SK-N-SH treated with all-trans-retinoic acid at 6 μM for 48 hours (cell line): ENCODE results near the gene GCLM.

Source experiments
- ATAC-seq: fragments of 200-7000 bp; cut with Tn5 transposase; 3 replicates; pipeline ENCODE4 v1.9.1; 2020; ENCODE audit warnings: mild to moderate bottlenecking, moderate library complexity
- ARNTL ChIP-seq: fragments of 450-650 bp; formaldehyde crosslinking; IDR thresholded peaks from 2 replicates; pipeline ENCODE4 v1.5.0; 2020; ENCODE audit warnings: low read depth, mild to moderate bottlenecking, moderate library complexity, borderline replicate concordance
- BACH2 ChIP-seq: fragments of 250-450 bp; sonication (Bioruptor Pico); IDR thresholded peaks from 2 replicates; pipeline ENCODE4 v1.9.0; 2021; ENCODE audit warnings: mild to moderate bottlenecking, borderline replicate concordance
- CREB5 ChIP-seq: fragments of 250-450 bp; sonication (Bioruptor Pico); IDR thresholded peaks from 2 replicates; pipeline ENCODE4 v1.5.1; 2020; ENCODE audit warnings: low read depth, mild to moderate bottlenecking, moderate library complexity
- CSDC2 ChIP-seq: fragments of 250-450 bp; sonication (Bioruptor Pico); IDR thresholded peaks from 2 replicates; pipeline ENCODE4 v1.5.0; 2020; ENCODE audit warnings: mild to moderate bottlenecking, moderate library complexity
- CSRNP3 ChIP-seq: fragments of 250-450 bp; sonication (Bioruptor Pico); IDR thresholded peaks from 2 replicates; pipeline ENCODE4 v1.5.1; 2021; ENCODE audit warnings: mild to moderate bottlenecking, moderate library complexity
- GLIS3 ChIP-seq: fragments of 250-450 bp; sonication (Bioruptor Pico); IDR thresholded peaks from 2 replicates; pipeline ENCODE4 v1.5.0; 2020; ENCODE audit warnings: mild to moderate bottlenecking, moderate library complexity
- ISL1 ChIP-seq: fragments of 250-450 bp; sonication (Bioruptor Pico); IDR thresholded peaks from 2 replicates; pipeline ENCODE4 v2.1.2; 2022; ENCODE audit warnings: mild to moderate bottlenecking, moderate library complexity
- OSR1 ChIP-seq: fragments of 250-450 bp; sonication (Bioruptor Pico); IDR thresholded peaks from 2 replicates; pipeline ENCODE4 v1.8.0; 2022; ENCODE audit warnings: moderate library complexity, mild to moderate bottlenecking, inconsistent platforms
- PATZ1 ChIP-seq: fragments of 250-450 bp; sonication (Bioruptor Pico); IDR thresholded peaks from 2 replicates; pipeline ENCODE4 v1.8.0; 2020; ENCODE audit warnings: mild to moderate bottlenecking, moderate library complexity, borderline replicate concordance
- PPARA ChIP-seq: fragments of 250-450 bp; sonication (Bioruptor Pico); IDR thresholded peaks from 2 replicates; pipeline ENCODE4 v1.5.0; 2020; ENCODE audit warnings: mild to moderate bottlenecking, borderline replicate concordance
- RARB ChIP-seq: fragments of 250-450 bp; sonication (Bioruptor Pico); IDR thresholded peaks from 2 replicates; pipeline ENCODE4 v1.8.0; 2021; ENCODE audit warnings: mild to moderate bottlenecking, moderate library complexity
- SNAI2 ChIP-seq: fragments of 250-450 bp; sonication (Bioruptor Pico); IDR thresholded peaks from 2 replicates; pipeline ENCODE4 v1.5.0; 2020; ENCODE audit warnings: mild to moderate bottlenecking, moderate library complexity
- TCF4 ChIP-seq: fragments of 250-450 bp; sonication (Bioruptor Pico); IDR thresholded peaks from 2 replicates; pipeline ENCODE4 v1.8.0; 2021; ENCODE audit warnings: mild to moderate bottlenecking, moderate library complexity, borderline replicate concordance
- TOX ChIP-seq: fragments of 250-450 bp; sonication (Bioruptor Pico); IDR thresholded peaks from 2 replicates; pipeline ENCODE4 v1.8.0; 2021; ENCODE audit warnings: mild to moderate bottlenecking, moderate library complexity, borderline replicate concordance
- TSHZ2 ChIP-seq: fragments of 250-450 bp; sonication (Bioruptor Pico); IDR thresholded peaks from 2 replicates; pipeline ENCODE4 v1.5.0; 2020; ENCODE audit warnings: mild to moderate bottlenecking, moderate library complexity
- ZC3H10 ChIP-seq: fragments of 250-450 bp; sonication (Bioruptor Pico); IDR thresholded peaks from 2 replicates; pipeline ENCODE4 v1.5.1; 2021; ENCODE audit warnings: mild to moderate bottlenecking, moderate library complexity
- ZFP3 ChIP-seq: fragments of 250-450 bp; sonication (Bioruptor Pico); IDR thresholded peaks from 2 replicates; pipeline ENCODE4 v1.5.0; 2020; ENCODE audit warnings: mild to moderate bottlenecking, moderate library complexity
- ZFP30 ChIP-seq: fragments of 450-650 bp; formaldehyde crosslinking; IDR thresholded peaks from 2 replicates; pipeline ENCODE4 v1.5.0; 2022; ENCODE audit warnings: mild to moderate bottlenecking, moderate library complexity
- ZNF565 ChIP-seq: fragments of 450-650 bp; formaldehyde crosslinking; conservative IDR thresholded peaks from 2 replicates; pipeline ENCODE4 v1.5.0; 2020; ENCODE audit warnings: low read depth, mild to moderate bottlenecking, moderate library complexity
- ZNF70 ChIP-seq: fragments of 450-650 bp; formaldehyde crosslinking; IDR thresholded peaks from 2 replicates; pipeline ENCODE4 v1.5.0; 2020; ENCODE audit warnings: mild to moderate bottlenecking, moderate library complexity
- ZNF8 ChIP-seq: fragments of 450-650 bp; formaldehyde crosslinking; IDR thresholded peaks from 2 replicates; pipeline ENCODE4 v1.5.0; 2020; ENCODE audit warnings: mild to moderate bottlenecking, moderate library complexity

The GCLM gene

GRCh38 chr1:93847811-93848288 is 61.4 kb downstream of the GCLM start:
- ATAC-seq: peak; percentile 48
- TF ChIP-seq PATZ1: no peak
- TF ChIP-seq ZNF565 (CRISPR knock-in tag): no peak
- TF ChIP-seq CSDC2: no peak
- TF ChIP-seq ISL1 (CRISPR knock-in tag): no peak
- no peak for TF ChIP-seq ZNF8 (CRISPR knock-in tag)
- TF ChIP-seq SNAI2 (CRISPR knock-in tag): no peak
- TF ChIP-seq ZNF70 (CRISPR knock-in tag): no peak
- TF ChIP-seq TCF4 (CRISPR knock-in tag): no peak

GRCh38 chr1:93846992-93847810 is 62.0 kb downstream of the GCLM start:
- ATAC-seq: peak; percentile 66
- TF ChIP-seq ARNTL (CRISPR knock-in tag) (no peak), ZFP3 (CRISPR knock-in tag) (no peak), SNAI2 (CRISPR knock-in tag) (peak; percentile 91), CREB5 (CRISPR knock-in tag) (no peak)

GRCh38 chr1:93846206-93846991 is 62.8 kb downstream of the GCLM start:
- TF ChIP-seq TOX (CRISPR knock-in tag) (no peak), SNAI2 (CRISPR knock-in tag) (no peak), PPARA (no peak), BACH2 (CRISPR knock-in tag) (no peak), ZNF70 (CRISPR knock-in tag) (no peak), OSR1 (no peak), ARNTL (CRISPR knock-in tag) (no peak), GLIS3 (CRISPR knock-in tag) (no peak), ZFP30 (CRISPR knock-in tag) (no peak), ISL1 (CRISPR knock-in tag) (no peak), TCF4 (CRISPR knock-in tag) (no peak)
- peak; percentile 77 for ATAC-seq

GRCh38 chr1:93845538-93846205 is 63.6 kb downstream of the GCLM start:
- ATAC-seq: peak; percentile 23

More at GRCh38 chr1:93845538-93846205, 63.6 kb downstream of the GCLM start:
- TF ChIP-seq RARB (CRISPR knock-in tag): no peak
- 0 out of 2 replicates have a peak, but pooled peaks have one; percentile 47 for TF ChIP-seq ZFP3 (CRISPR knock-in tag)
- TF ChIP-seq OSR1: no peak
- no peak for TF ChIP-seq BACH2 (CRISPR knock-in tag)
- TF ChIP-seq ISL1 (CRISPR knock-in tag): peak; percentile 39; the same call in 1 of the 2 replicates
- TF ChIP-seq TOX (CRISPR knock-in tag): no peak
- peak; percentile 74; the same call in 1 of the 2 replicates for TF ChIP-seq CSDC2
- no peak for TF ChIP-seq ZC3H10 (CRISPR knock-in tag)
- TF ChIP-seq CSRNP3 (CRISPR knock-in tag): no peak
- TF ChIP-seq ZFP30 (CRISPR knock-in tag): no peak
- no peak for TF ChIP-seq TSHZ2 (CRISPR knock-in tag)
- TF ChIP-seq CREB5 (CRISPR knock-in tag): no peak
- TF ChIP-seq ZNF8 (CRISPR knock-in tag): 0 out of 2 replicates have a peak, but pooled peaks have one; percentile 4
- TF ChIP-seq, all 23 proteins: peak for 4
